GM12878 (cell line): ENCODE results near the gene HSFX2. TPM values are rescaled to one million over a fixed set of nuclear protein-coding genes. Genes with fewer than 3 reads are reported as not detected.

Experiments used
- ATAC-seq: fragments of 200-7000 bp; cut with Tn5 transposase; 3 replicates; pipeline ENCODE4 v1.9.1; 2020; ENCODE audit warnings: mild to moderate bottlenecking, moderate library complexity
- BruUV-seq: library from RNA; stranded (reverse); fragments of 400-500 nt; replicated peaks from 2 replicates; lab custom pipeline; 2021; lab: Mats Ljungman, UMichigan
- CTCF ChIA-PET: fragments of 300-600 bp; sonication (Branson Sonifier 250); formaldehyde crosslinking; extraction: SDS; loops from one replicate; lab custom pipeline; 2021; ENCODE audit warnings: inconsistent platforms; lab: Yijun Ruan, JAX
- POLR2A ChIA-PET: fragments of 350-600 bp; formaldehyde crosslinking; extraction: SDS; loops from one replicate; lab custom pipeline; 2021; ENCODE audit warnings: inconsistent platforms; lab: Charles Lee
- RAD21 ChIA-PET: fragments of 300-600 bp; sonication (Branson Sonifier 250); formaldehyde crosslinking; loops from one replicate; lab custom pipeline; 2023; ENCODE audit warnings: antibody characterized with exemption; ENCODE audit not compliant: unreplicated experiment; lab: Charles Lee
- SMC1A ChIA-PET: fragments of 300-600 bp; sonication (Branson Sonifier 250); formaldehyde crosslinking; loops from one replicate; lab custom pipeline; 2023; ENCODE audit not compliant: unreplicated experiment, uncharacterized antibody; lab: Charles Lee
- DNase-seq: peaks from one replicate; pipeline ENCODE4 v3.0.0-alpha.2; 2011; ENCODE audit warnings: low read depth, low spot score
- FAIRE-seq: peaks from 3 replicates; lab custom pipeline; 2011; peaks lifted over from hg19 to GRCh38; lab: Jason Lieb, UNC
- H2AFZ ChIP-seq: 2 replicates; pipeline ENCODE4 v1.6.0; 2011; ENCODE audit warnings: low read depth, low read length, control low read depth; ENCODE audit not compliant: control insufficient read depth
- H3K27ac ChIP-seq: 2 replicates; pipeline ENCODE4 v1.5.1; 2011; ENCODE audit warnings: control low read depth; ENCODE audit not compliant: control insufficient read depth, insufficient read depth
- H3K27me3 ChIP-seq, 2 experiments: replicated peaks in 1 of 2; 2 replicates each; pipeline versions ENCODE4 v1.6.0 to v1.6.1; 2011; ENCODE audit warnings: low read length in 1 of 2; ENCODE audit not compliant: control insufficient read depth in 2 of 2, insufficient read depth in 2 of 2
- H3K36me3 ChIP-seq, 2 experiments: 2 replicates each; pipeline ENCODE4 v1.5.1; 2011; ENCODE audit warnings: low read length in 1 of 2; ENCODE audit not compliant: control insufficient read depth in 2 of 2, insufficient read depth in 2 of 2
- H3K4me1 ChIP-seq: 2 replicates; pipeline ENCODE4 v1.6.1; 2011; ENCODE audit warnings: mild to moderate bottlenecking, low read length, moderate library complexity, mixed read lengths; ENCODE audit not compliant: control insufficient read depth, insufficient read depth
- H3K4me2 ChIP-seq: 2 replicates; pipeline ENCODE4 v1.6.0; 2011; ENCODE audit warnings: control low read depth; ENCODE audit not compliant: control insufficient read depth, insufficient read depth
- H3K4me3 ChIP-seq: fragments of 200-600 bp; sonication (generic); 2 replicates; pipeline ENCODE4 v1.5.1; 2016
- H3K79me2 ChIP-seq: 2 replicates; pipeline ENCODE4 v1.6.0; 2011; ENCODE audit warnings: low read length; ENCODE audit not compliant: control insufficient read depth, insufficient read depth
- H3K9ac ChIP-seq: 2 replicates; pipeline ENCODE4 v1.8.0; 2011; ENCODE audit warnings: low read length, control low read depth, mixed read lengths; ENCODE audit not compliant: control insufficient read depth, insufficient read depth
- H3K9me3 ChIP-seq: replicated peaks from 3 replicates; pipeline ENCODE4 v1.5.1; 2011; ENCODE audit warnings: mild to moderate bottlenecking, low read length; ENCODE audit not compliant: control insufficient read depth, insufficient read depth
- H4K20me1 ChIP-seq: 2 replicates; pipeline ENCODE4 v1.6.0; 2011; ENCODE audit not compliant: control insufficient read depth, insufficient read depth
- IRF5 ChIP-seq: fragments of 450-650 bp; IDR thresholded peaks from 2 replicates; pipeline ENCODE4 v1.6.1; 2017; ENCODE audit warnings: borderline replicate concordance
- MTA3 ChIP-seq: IDR thresholded peaks from 2 replicates; pipeline ENCODE4 v1.6.1; 2012; ENCODE audit warnings: low read length, inconsistent platforms, borderline replicate concordance
- NRF1 ChIP-seq: conservative IDR thresholded peaks from 2 replicates; pipeline ENCODE4 v1.6.1; 2011; ENCODE audit warnings: mild to moderate bottlenecking, low read depth, low read length, improper control_type of control experiment
- WGBS: methylation state at CpG from one replicate; pipeline ENCODE4 v1.1.6; 2016; ENCODE audit warnings: low lambda C conversion rate; ENCODE audit not compliant: insufficient replicate concordance, insufficient coverage; ENCODE audit errors: missing lambda C conversion rate; 5-methylcytosine and 5-hydroxymethylcytosine counted together
- in situ Hi-C: fragments of 300-500 bp; cut with MboI; formaldehyde crosslinking; loops from 9 replicates; pipeline ENCODE4 v1.14.3; 2018; ENCODE audit warnings: mixed read lengths
- intact Hi-C: fragments of 100-400 bp; cut with micrococcal nuclease; formaldehyde crosslinking; loops from one replicate; pipeline ENCODE4 v1.14.2; 2022; ENCODE audit not compliant: unreplicated experiment
- polyA plus RNA-seq, 11 experiments: library from polyadenylated mRNA; depleted of rRNA in 4 of 11; unstranded in 6 of 11; stranded (reverse) in 5 of 11; fragments of >200 nt; fragmentation: Nextera tagmentation in 4 of 11; fragmentation: Illumina TruSeq in 1 of 11; extraction: Ambion mirVana in 4 of 11; extraction: Trizol in 1 of 11; gene quantifications; 1 replicate in 1 of 11; 2 replicates in 10 of 11; pipeline versions ENCODE4 v1.2.1 to v1.2.3, GENCODE V29; 2011 to 2016; ENCODE audit warnings: inconsistent platforms in 2 of 11, missing spikeins in 2 of 11, low read depth in 1 of 11
- total RNA-seq, 4 experiments: library from RNA; depleted of rRNA in 3 of 4; stranded (reverse); fragments of >200 nt in 3 of 4; fragmentation: Illumina TruSeq in 1 of 4; extraction: Trizol in 1 of 4; gene quantifications; 2 replicates each; pipeline versions ENCODE4 v1.2.1 to v1.2.3, GENCODE V29; 2013 to 2021
- TF ChIP-seq, protein P1 (sequence below): fragments of 150-350 bp; IDR thresholded peaks from 2 replicates; pipeline ENCODE4 v1.6.1; 2016; ENCODE audit warnings: low read depth, low read length

HSFX2 gene
- total and polyA plus RNA-seq, 10 of the 15 experiments (the other 5 are each of a cell fraction or from before 2014, with no cell fraction given): 0.07 to 0.18 (median 0.14) TPM; not detected in 7

- no peak overlapping the region for H3K9ac ChIP-seq
- ChIA-PET CTCF (interaction anchor here (0.5 to 1.3 kb wide), 2 partner anchors 261 to 1536 kb away, joined by 3 to 4 read pairs; no protein-coding TSS in a partner anchor), POLR2A (no interaction called here), RAD21 (no interaction called here), SMC1A (interaction anchor here (0.9 kb wide), 1 partner anchor 104 kb away, joined by 3 read pairs; no protein-coding TSS in a partner anchor)
- H2AFZ ChIP-seq: no peak overlapping the region
- in situ Hi-C loops: no loop called here
- no peaks in the 10 kb centered on the region for H3K27me3 ChIP-seq
- ATAC-seq: no peak
- no peaks in the 10 kb centered on the region for H4K20me1 ChIP-seq
- intact Hi-C loops: no loop called here
- TF ChIP-seq NRF1: no peak
- TF ChIP-seq MTA3: no peak
- TF ChIP-seq, protein P1, sequence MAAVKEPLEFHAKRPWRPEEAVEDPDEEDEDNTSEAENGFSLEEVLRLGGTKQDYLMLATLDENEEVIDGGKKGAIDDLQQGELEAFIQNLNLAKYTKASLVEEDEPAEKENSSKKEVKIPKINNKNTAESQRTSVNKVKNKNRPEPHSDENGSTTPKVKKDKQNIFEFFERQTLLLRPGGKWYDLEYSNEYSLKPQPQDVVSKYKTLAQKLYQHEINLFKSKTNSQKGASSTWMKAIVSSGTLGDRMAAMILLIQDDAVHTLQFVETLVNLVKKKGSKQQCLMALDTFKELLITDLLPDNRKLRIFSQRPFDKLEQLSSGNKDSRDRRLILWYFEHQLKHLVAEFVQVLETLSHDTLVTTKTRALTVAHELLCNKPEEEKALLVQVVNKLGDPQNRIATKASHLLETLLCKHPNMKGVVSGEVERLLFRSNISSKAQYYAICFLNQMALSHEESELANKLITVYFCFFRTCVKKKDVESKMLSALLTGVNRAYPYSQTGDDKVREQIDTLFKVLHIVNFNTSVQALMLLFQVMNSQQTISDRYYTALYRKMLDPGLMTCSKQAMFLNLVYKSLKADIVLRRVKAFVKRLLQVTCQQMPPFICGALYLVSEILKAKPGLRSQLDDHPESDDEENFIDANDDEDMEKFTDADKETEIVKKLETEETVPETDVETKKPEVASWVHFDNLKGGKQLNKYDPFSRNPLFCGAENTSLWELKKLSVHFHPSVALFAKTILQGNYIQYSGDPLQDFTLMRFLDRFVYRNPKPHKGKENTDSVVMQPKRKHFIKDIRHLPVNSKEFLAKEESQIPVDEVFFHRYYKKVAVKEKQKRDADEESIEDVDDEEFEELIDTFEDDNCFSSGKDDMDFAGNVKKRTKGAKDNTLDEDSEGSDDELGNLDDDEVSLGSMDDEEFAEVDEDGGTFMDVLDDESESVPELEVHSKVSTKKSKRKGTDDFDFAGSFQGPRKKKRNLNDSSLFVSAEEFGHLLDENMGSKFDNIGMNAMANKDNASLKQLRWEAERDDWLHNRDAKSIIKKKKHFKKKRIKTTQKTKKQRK: no peak
- no peak for TF ChIP-seq IRF5
- H3K4me3 ChIP-seq: no peak overlapping the region
- H3K27ac ChIP-seq: no peak overlapping the region
- H3K4me1 ChIP-seq: no peaks in the 10 kb centered on the region
- no peak overlapping the region for H3K4me2 ChIP-seq
- WGBS: 50% methylated on average over 1 of the region's 1 CpG
- no peak for FAIRE-seq
- DNase-seq: no peak
- peaks cover 0 to 1% of the 10 kb centered on the region in 2 experiments; a peak in 1 of 4 replicates for H3K36me3 ChIP-seq
- H3K79me2 ChIP-seq: no peaks in the 10 kb centered on the region
- no TSS peak for BruUV-seq
- no peaks in the 10 kb centered on the region for H3K9me3 ChIP-seq
These were observed 16.6 kb upstream of the HSFX2 start for GRCh38 chrX:149611623-149612175.
